ENCODE results near the gene AGT.

AGT gene

DNA sequence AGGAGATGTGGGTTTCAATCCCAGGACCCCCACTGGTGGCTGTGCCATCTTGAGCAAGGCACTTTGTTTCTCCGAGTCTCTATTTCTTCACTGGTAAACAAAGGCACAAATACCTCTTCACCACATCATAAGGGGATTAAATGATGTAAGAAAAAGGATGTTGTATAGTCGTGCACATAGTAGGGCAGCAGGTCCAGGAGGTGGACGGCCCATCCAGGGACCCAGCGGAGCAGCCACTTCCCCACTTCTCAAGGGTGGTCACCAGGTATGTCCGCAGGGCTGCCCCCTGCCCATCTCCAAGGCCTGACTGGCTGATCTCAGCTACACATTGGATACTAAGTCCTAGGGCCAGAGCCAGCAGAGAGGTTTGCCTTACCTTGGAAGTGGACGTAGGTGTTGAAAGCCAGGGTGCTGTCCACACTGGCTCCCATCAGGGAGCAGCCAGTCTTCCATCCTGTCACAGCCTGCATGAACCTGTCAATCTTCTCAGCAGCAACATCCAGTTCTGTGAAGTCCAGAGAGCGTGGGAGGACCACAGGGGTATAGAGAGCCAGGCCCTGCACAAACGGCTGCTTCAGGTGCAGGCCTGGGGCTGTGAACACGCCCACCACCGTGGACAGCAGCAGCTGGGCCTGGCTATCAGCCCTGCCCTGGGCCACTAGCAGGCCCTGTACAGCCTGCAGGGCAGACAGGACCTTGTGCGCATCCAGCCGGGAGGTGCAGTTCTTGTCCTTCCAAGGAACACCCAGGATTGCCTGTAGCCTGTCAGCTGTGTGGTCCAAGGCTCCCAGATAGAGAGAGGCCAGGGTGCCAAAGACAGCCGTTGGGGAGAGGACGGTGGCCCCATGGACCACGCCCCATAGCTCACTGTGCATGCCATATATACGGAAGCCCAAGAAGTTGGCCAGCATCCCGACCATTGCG, 4.0 kb downstream of the AGT start:
- Histone ChIP-seq H2BK5ac (ENCODE audit: low read depth, low read length, poor library complexity, severe bottlenecking) (no peak overlapping the region), H4K8ac (ENCODE audit: low read length) (no peak overlapping the region), H4K91ac (ENCODE audit: low read length) (peak overlapping the region; percentile 11), H2AK5ac (ENCODE audit: low read length, severe bottlenecking) (no peak overlapping the region), H3K79me1 (replicated peaks; ENCODE audit: low read length, poor library complexity, severe bottlenecking) (no peaks in the 10 kb centered on the region), H3K27ac (ENCODE audit: low read length, poor library complexity, severe bottlenecking) (no peak overlapping the region), H3K4me3 (ENCODE audit: insufficient read depth in 1 of 2, low read depth in 1 of 2, low read length in 2 of 2) (peak overlapping the region in 1 of 2 experiments; percentile 27), H3K14ac (ENCODE audit: low read length in 2 of 2) (no peak overlapping the region), H3K23ac (ENCODE audit: low read length in 2 of 2) (no peak overlapping the region), H3K27me3 (ENCODE audit: control insufficient read depth in 1 of 2, insufficient read depth in 1 of 2, low read length in 2 of 2) (peaks cover 11 to 23% of the 10 kb centered on the region in 2 experiments), H2BK120ac (ENCODE audit: low read depth, low read length) (no peak overlapping the region), H3K9me3 (ENCODE audit: control insufficient read depth, low read length) (no peaks in the 10 kb centered on the region), H3K4ac (ENCODE audit: low read depth in 1 of 2, low read length in 2 of 2) (no peak overlapping the region), H3K9ac (ENCODE audit: low read length) (no peak overlapping the region), H3K4me1 (ENCODE audit: control insufficient read depth, insufficient read depth, low read depth, low read length) (peaks cover 11% of the 10 kb centered on the region), H2BK12ac (ENCODE audit: low read length in 2 of 2) (no peak overlapping the region), H3K36me3 (ENCODE audit: control insufficient read depth in 1 of 2, insufficient read depth in 2 of 2, low read depth in 1 of 2, low read length in 2 of 2) (no peaks in the 10 kb centered on the region), H2AFZ (ENCODE audit: low read depth, low read length) (no peak overlapping the region), H3K18ac (ENCODE audit: low read depth in 1 of 2, low read length in 2 of 2) (peak overlapping the region in 1 of 2 experiments; percentile 49), H3K4me2 (ENCODE audit: low read length, poor library complexity, severe bottlenecking) (no peak overlapping the region), H2BK15ac (ENCODE audit: low read depth, poor library complexity, severe bottlenecking) (no peak overlapping the region)
- DNase-seq: no peak
- 82% methylated on average over 17 of the region's 18 CpGs for WGBS

DNA sequence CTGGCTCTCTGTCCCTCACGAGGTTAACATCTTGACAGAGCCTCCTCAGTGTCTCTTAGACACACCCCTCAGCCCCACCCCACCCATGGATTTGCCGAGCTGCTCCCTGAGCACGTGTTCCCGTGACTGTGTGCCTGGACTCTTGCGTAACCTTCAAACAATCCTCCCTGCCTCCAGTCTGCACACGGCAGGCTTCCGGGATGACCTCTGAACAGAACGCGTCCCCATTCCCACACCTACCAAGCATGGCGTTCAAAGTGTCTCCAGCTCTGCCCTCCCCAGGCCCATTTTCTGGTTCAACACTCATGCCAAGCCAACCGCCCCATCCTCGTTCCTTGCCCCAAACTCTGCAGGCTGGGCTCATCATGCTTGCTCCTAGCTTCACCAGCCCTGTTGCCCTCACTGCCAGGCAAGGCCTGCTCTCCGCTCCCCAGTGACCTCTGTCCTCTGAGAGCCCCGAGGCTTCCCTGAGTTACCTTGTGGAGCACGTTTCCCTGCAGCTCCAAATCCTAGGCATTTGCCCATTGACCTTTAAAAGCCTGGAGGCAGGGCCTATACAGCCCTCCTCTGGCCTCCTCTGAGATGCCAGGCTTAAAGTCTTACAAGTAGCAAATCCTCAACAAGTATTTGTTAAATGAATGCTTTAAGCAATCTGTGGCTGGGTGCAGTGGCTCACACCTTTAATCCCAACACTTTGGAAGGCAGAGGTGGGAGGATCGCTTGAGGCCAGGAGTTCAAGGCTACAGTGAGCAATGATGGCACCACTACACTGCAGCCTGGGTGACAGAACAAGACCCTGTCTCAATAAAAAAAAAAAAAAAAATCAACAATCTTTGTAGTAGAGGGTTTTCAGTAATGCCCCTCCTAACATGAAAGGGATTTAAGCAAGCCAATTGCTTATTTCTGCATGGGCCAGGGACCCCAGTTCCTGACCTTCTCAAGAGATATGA, 5.0 kb downstream of the AGT start:
- H3K4me2 ChIP-seq (ENCODE audit: low read length, poor library complexity, severe bottlenecking): no peak overlapping the region
- no peak overlapping the region for H3K18ac ChIP-seq (ENCODE audit: low read depth in 1 of 2, low read length in 2 of 2)
- no peak for DNase-seq
- H3K4ac ChIP-seq (ENCODE audit: low read depth in 1 of 2, low read length in 2 of 2): no peak overlapping the region
- no peak overlapping the region for H3K9ac ChIP-seq (ENCODE audit: low read length)
- H3K27ac ChIP-seq (ENCODE audit: low read length, poor library complexity, severe bottlenecking): no peak overlapping the region
- H3K14ac ChIP-seq (ENCODE audit: low read length in 2 of 2): no peak overlapping the region
- H3K36me3 ChIP-seq (ENCODE audit: control insufficient read depth in 1 of 2, insufficient read depth in 2 of 2, low read depth in 1 of 2, low read length in 2 of 2): no peaks in the 10 kb centered on the region
- H3K9me3 ChIP-seq (ENCODE audit: control insufficient read depth, low read length): no peaks in the 10 kb centered on the region
- no peak overlapping the region for H2BK15ac ChIP-seq (ENCODE audit: low read depth, poor library complexity, severe bottlenecking)
- H2AK5ac ChIP-seq (ENCODE audit: low read length, severe bottlenecking): no peak overlapping the region
- peaks cover 5% of the 10 kb centered on the region for H3K4me1 ChIP-seq (ENCODE audit: control insufficient read depth, insufficient read depth, low read depth, low read length)
- H4K8ac ChIP-seq (ENCODE audit: low read length): no peak overlapping the region
- H2BK5ac ChIP-seq (ENCODE audit: low read depth, low read length, poor library complexity, severe bottlenecking): no peak overlapping the region
- WGBS: 78% methylated on average over 15 of the region's 16 CpGs
- no peak overlapping the region for H3K4me3 ChIP-seq (ENCODE audit: insufficient read depth in 1 of 2, low read depth in 1 of 2, low read length in 2 of 2)
- H3K27me3 ChIP-seq (ENCODE audit: control insufficient read depth in 1 of 2, insufficient read depth in 1 of 2, low read length in 2 of 2): peaks cover 11 to 23% of the 10 kb centered on the region in 2 experiments
- H2AFZ ChIP-seq (ENCODE audit: low read depth, low read length): no peak overlapping the region
- no peak overlapping the region for H3K23ac ChIP-seq (ENCODE audit: low read length in 2 of 2)
- no peak overlapping the region for H2BK120ac ChIP-seq (ENCODE audit: low read depth, low read length)
- no peaks in the 10 kb centered on the region for H3K79me1 ChIP-seq (replicated peaks; ENCODE audit: low read length, poor library complexity, severe bottlenecking)
- no peak overlapping the region for H2BK12ac ChIP-seq (ENCODE audit: low read length in 2 of 2)
- no peak overlapping the region for H4K91ac ChIP-seq (ENCODE audit: low read length)

DNA sequence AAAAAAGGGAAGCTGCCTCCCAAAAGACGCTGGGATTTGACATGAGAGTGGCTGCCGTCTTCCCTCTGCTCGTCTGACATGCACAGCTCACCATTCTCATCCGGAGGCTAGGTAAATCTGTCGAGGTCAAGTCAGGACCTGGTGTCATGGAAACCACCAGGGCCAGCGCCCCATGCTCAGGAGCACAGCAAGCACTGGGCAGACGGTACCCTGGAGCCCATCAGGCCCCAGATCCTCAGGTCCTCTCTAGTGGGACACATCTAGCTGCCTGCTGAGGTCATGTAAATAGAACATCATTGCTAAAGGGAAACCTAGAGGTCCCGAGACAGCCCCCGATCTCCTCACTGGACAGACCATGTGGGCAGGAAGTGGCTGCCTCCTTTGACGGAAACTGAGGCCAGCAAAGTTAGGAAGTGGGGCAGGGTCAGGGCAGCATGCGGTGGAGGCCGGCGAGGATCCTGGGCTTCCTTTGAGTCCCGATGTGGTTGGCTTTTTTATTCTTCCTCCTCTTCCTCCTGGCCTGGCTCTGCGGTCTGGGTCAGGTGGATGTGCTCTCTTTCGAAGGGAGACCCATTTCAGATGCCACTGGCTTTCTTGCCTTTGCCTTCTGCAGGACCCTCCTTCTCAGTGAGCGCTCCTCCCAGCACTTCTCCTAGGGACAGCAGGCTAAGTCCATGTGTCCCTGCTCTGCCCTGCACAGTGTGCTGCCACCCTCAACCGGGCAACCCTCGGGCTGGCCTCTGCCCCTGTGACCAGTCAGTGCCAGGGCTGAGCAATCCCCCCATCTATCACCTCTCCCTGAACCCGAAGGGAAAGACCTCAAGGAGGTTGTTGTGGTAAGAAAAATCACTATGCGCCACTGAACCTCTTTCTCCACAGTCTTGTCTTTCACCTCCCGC, 5.9 kb downstream of the AGT start:
- H3K18ac ChIP-seq (ENCODE audit: low read depth in 1 of 2, low read length in 2 of 2): no peak overlapping the region
- no peaks in the 10 kb centered on the region for H3K9me3 ChIP-seq (ENCODE audit: control insufficient read depth, low read length)
- H4K91ac ChIP-seq (ENCODE audit: low read length): no peak overlapping the region
- H3K27me3 ChIP-seq (ENCODE audit: control insufficient read depth in 1 of 2, insufficient read depth in 1 of 2, low read length in 2 of 2): peaks cover 5 to 18% of the 10 kb centered on the region in 2 experiments
- no peak overlapping the region for H4K8ac ChIP-seq (ENCODE audit: low read length)
- H3K14ac ChIP-seq (ENCODE audit: low read length in 2 of 2): no peak overlapping the region
- no peak overlapping the region for H2BK5ac ChIP-seq (ENCODE audit: low read depth, low read length, poor library complexity, severe bottlenecking)
- no peaks in the 10 kb centered on the region for H3K79me1 ChIP-seq (replicated peaks; ENCODE audit: low read length, poor library complexity, severe bottlenecking)
- H3K36me3 ChIP-seq (ENCODE audit: control insufficient read depth in 1 of 2, insufficient read depth in 2 of 2, low read depth in 1 of 2, low read length in 2 of 2): no peaks in the 10 kb centered on the region
- 83% methylated on average over 22 of the region's 22 CpGs for WGBS
- no peak overlapping the region for H2BK15ac ChIP-seq (ENCODE audit: low read depth, poor library complexity, severe bottlenecking)
- H2AFZ ChIP-seq (ENCODE audit: low read depth, low read length): no peak overlapping the region
- no peak for DNase-seq
- H2BK12ac ChIP-seq (ENCODE audit: low read length in 2 of 2): no peak overlapping the region
- H3K27ac ChIP-seq (ENCODE audit: low read length, poor library complexity, severe bottlenecking): no peak overlapping the region
- H3K4me2 ChIP-seq (ENCODE audit: low read length, poor library complexity, severe bottlenecking): no peak overlapping the region
- H3K4ac ChIP-seq (ENCODE audit: low read depth in 1 of 2, low read length in 2 of 2): no peak overlapping the region
- no peak overlapping the region for H2BK120ac ChIP-seq (ENCODE audit: low read depth, low read length)
- peaks cover 6% of the 10 kb centered on the region for H3K4me1 ChIP-seq (ENCODE audit: control insufficient read depth, insufficient read depth, low read depth, low read length)
- no peak overlapping the region for H3K23ac ChIP-seq (ENCODE audit: low read length in 2 of 2)
- no peak overlapping the region for H3K9ac ChIP-seq (ENCODE audit: low read length)
- no peak overlapping the region for H3K4me3 ChIP-seq (ENCODE audit: insufficient read depth in 1 of 2, low read depth in 1 of 2, low read length in 2 of 2)
- H2AK5ac ChIP-seq (ENCODE audit: low read length, severe bottlenecking): no peak overlapping the region

Data from mesenchymal stem cell (in vitro differentiated cells and primary cell).